HepG2 (cell line): ENCODE results near the gene NME4. TPM values are rescaled to one million over a fixed set of nuclear protein-coding genes. Genes with fewer than 3 reads are reported as not detected.
A peak's percentile ranks its signal among the peaks of the same experiment; 100 is the strongest.

Source experiments
- ATF2 ChIP-seq: sonication (generic); formaldehyde crosslinking; IDR thresholded peaks from 2 replicates; pipeline ENCODE4 v1.4.0; 2020; ENCODE audit warnings: missing genetic modification reagents
- HOXA9 ChIP-seq: sonication (generic); formaldehyde crosslinking; IDR thresholded peaks from 2 replicates; pipeline ENCODE4 v1.8.1; 2022; ENCODE audit warnings: missing genetic modification reagents, mild to moderate bottlenecking, moderate library complexity, borderline replicate concordance
- MED1 ChIP-seq: sonication (generic); formaldehyde crosslinking; IDR thresholded peaks from 2 replicates; pipeline ENCODE4 v1.4.0; 2020; ENCODE audit warnings: missing genetic modification reagents
- NPAS2 ChIP-seq: sonication (generic); formaldehyde crosslinking; IDR thresholded peaks from 2 replicates; pipeline ENCODE4 v1.8.0; 2022; ENCODE audit warnings: mild to moderate bottlenecking, missing genetic modification reagents, borderline replicate concordance
- PAF1 ChIP-seq: IDR thresholded peaks from 2 replicates; pipeline ENCODE4 v1.6.1; 2016; ENCODE audit warnings: missing genetic modification reagents, missing compliant biosample characterization
- RARA ChIP-seq: IDR thresholded peaks from 2 replicates; pipeline ENCODE4 v1.6.1; 2016; ENCODE audit warnings: missing genetic modification reagents, missing compliant biosample characterization
- RCOR2 ChIP-seq: IDR thresholded peaks from 2 replicates; pipeline ENCODE4 v1.6.1; 2016; ENCODE audit warnings: missing biosample characterization, missing genetic modification reagents
- RFX3 ChIP-seq: IDR thresholded peaks from 2 replicates; pipeline ENCODE4 v1.6.1; 2016; ENCODE audit warnings: missing biosample characterization, missing genetic modification reagents
- SIX1 ChIP-seq: sonication (generic); formaldehyde crosslinking; IDR thresholded peaks from 2 replicates; pipeline ENCODE4 v1.4.0; 2020; ENCODE audit warnings: missing genetic modification reagents, borderline replicate concordance
- TIGD3 ChIP-seq: sonication (generic); formaldehyde crosslinking; IDR thresholded peaks from 2 replicates; pipeline ENCODE4 v1.5.1; 2020; ENCODE audit warnings: mild to moderate bottlenecking, missing genetic modification reagents, borderline replicate concordance
- ZC3H13 ChIP-seq: sonication (generic); formaldehyde crosslinking; IDR thresholded peaks from 2 replicates; pipeline ENCODE4 v1.8.1; 2023; ENCODE audit warnings: mild to moderate bottlenecking, missing genetic modification reagents, moderate library complexity
- ZNF20 ChIP-seq: sonication (generic); formaldehyde crosslinking; IDR thresholded peaks from 2 replicates; pipeline ENCODE4 v1.4.0; 2020; ENCODE audit warnings: mild to moderate bottlenecking, moderate library complexity, missing genetic modification reagents
- ZNF251 ChIP-seq: sonication (generic); formaldehyde crosslinking; IDR thresholded peaks from 2 replicates; pipeline ENCODE4 v1.9.0; 2021; ENCODE audit warnings: mild to moderate bottlenecking, missing genetic modification reagents
- ZNF382 ChIP-seq: sonication (generic); formaldehyde crosslinking; IDR thresholded peaks from 2 replicates; pipeline ENCODE4 v1.5.0; 2020; ENCODE audit warnings: missing genetic modification reagents, mild to moderate bottlenecking, borderline replicate concordance
- ZNF446 ChIP-seq: sonication (generic); formaldehyde crosslinking; IDR thresholded peaks from 2 replicates; pipeline ENCODE4 v1.5.0; 2020; ENCODE audit warnings: mild to moderate bottlenecking, missing genetic modification reagents
- ZNF563 ChIP-seq: sonication (generic); formaldehyde crosslinking; IDR thresholded peaks from 2 replicates; pipeline ENCODE4 v1.8.0; 2022; ENCODE audit warnings: mild to moderate bottlenecking, moderate library complexity, missing genetic modification reagents
- ZNF564 ChIP-seq: sonication (generic); formaldehyde crosslinking; IDR thresholded peaks from 2 replicates; pipeline ENCODE4 v1.8.1; 2023; ENCODE audit warnings: mild to moderate bottlenecking, missing genetic modification reagents
- ZNF574 ChIP-seq: sonication (generic); formaldehyde crosslinking; IDR thresholded peaks from 2 replicates; pipeline ENCODE4 v1.4.0; 2020; ENCODE audit warnings: missing genetic modification reagents
- ZNF589 ChIP-seq: sonication (generic); formaldehyde crosslinking; conservative IDR thresholded peaks from 2 replicates; pipeline ENCODE4 v1.8.0; 2022; ENCODE audit warnings: mild to moderate bottlenecking, moderate library complexity, missing genetic modification reagents
- ZNF672 ChIP-seq: sonication (generic); formaldehyde crosslinking; IDR thresholded peaks from 2 replicates; pipeline ENCODE4 v1.8.1; 2022; ENCODE audit warnings: missing genetic modification reagents
- polyA plus RNA-seq, 8 experiments: library from polyadenylated mRNA; depleted of rRNA in 3 of 8; stranded (reverse) in 7 of 8; unstranded in 1 of 8; fragments of >200 nt; fragmentation: Illumina TruSeq in 4 of 8; extraction: Trizol in 4 of 8; gene quantifications; 2 replicates each; pipeline versions ENCODE4 v1.2.1 to v1.2.3, GENCODE V29; 2011 to 2016; ENCODE audit warnings: low read depth in 4 of 8, missing spikeins in 1 of 8, mixed read lengths in 1 of 8; ENCODE audit not compliant: insufficient read depth in 1 of 8
- total RNA-seq, 5 experiments: library from RNA; depleted of rRNA; stranded (reverse); fragments of >200 nt; fragmentation: Illumina TruSeq; extraction: Trizol; gene quantifications; 2 replicates each; pipeline ENCODE4 v1.2.3, GENCODE V29; 2016; ENCODE audit warnings: low read depth in 1 of 5
- TF ChIP-seq, protein P1 (sequence below): sonication (generic); formaldehyde crosslinking; IDR thresholded peaks from 2 replicates; pipeline ENCODE4 v1.4.0; 2020; ENCODE audit warnings: missing genetic modification reagents

The NME4 gene
- total and polyA plus RNA-seq, 2 of the 13 experiments (the other 11 are each of a cell fraction or from before 2014, with no cell fraction given), result 121 to 263 TPM

GRCh38 chr16:352547-353403 is 44.2 kb upstream of the NME4 start, which contains the start of gene AXIN1 (continued):
- TF ChIP-seq, protein P1, sequence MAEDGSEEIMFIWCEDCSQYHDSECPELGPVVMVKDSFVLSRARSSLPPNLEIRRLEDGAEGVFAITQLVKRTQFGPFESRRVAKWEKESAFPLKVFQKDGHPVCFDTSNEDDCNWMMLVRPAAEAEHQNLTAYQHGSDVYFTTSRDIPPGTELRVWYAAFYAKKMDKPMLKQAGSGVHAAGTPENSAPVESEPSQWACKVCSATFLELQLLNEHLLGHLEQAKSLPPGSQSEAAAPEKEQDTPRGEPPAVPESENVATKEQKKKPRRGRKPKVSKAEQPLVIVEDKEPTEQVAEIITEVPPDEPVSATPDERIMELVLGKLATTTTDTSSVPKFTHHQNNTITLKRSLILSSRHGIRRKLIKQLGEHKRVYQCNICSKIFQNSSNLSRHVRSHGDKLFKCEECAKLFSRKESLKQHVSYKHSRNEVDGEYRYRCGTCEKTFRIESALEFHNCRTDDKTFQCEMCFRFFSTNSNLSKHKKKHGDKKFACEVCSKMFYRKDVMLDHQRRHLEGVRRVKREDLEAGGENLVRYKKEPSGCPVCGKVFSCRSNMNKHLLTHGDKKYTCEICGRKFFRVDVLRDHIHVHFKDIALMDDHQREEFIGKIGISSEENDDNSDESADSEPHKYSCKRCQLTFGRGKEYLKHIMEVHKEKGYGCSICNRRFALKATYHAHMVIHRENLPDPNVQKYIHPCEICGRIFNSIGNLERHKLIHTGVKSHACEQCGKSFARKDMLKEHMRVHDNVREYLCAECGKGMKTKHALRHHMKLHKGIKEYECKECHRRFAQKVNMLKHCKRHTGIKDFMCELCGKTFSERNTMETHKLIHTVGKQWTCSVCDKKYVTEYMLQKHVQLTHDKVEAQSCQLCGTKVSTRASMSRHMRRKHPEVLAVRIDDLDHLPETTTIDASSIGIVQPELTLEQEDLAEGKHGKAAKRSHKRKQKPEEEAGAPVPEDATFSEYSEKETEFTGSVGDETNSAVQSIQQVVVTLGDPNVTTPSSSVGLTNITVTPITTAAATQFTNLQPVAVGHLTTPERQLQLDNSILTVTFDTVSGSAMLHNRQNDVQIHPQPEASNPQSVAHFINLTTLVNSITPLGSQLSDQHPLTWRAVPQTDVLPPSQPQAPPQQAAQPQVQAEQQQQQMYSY (CRISPR knock-in tag), result no peak
- TF ChIP-seq TIGD3 (CRISPR knock-in tag) (no peak), ZNF563 (CRISPR knock-in tag) (peak; percentile 81; the same call in 1 of the 2 replicates), RARA (CRISPR knock-in tag) (0 out of 2 replicates have a peak, but pooled peaks have one; percentile 11), NPAS2 (CRISPR knock-in tag) (no peak), ZC3H13 (CRISPR knock-in tag) (no peak), ZNF589 (no peak), ATF2 (CRISPR knock-in tag) (no peak; the same call in 1 of the 2 replicates), ZNF382 (CRISPR knock-in tag) (no peak), RCOR2 (CRISPR knock-in tag) (no peak), ZNF20 (CRISPR knock-in tag) (no peak), ZNF564 (CRISPR knock-in tag) (no peak), HOXA9 (CRISPR knock-in tag) (no peak), ZNF574 (CRISPR knock-in tag) (peak; percentile 27; the same call in 1 of the 2 replicates), ZNF446 (CRISPR knock-in tag) (peak; percentile 88; the same call in 1 of the 2 replicates), ZNF672 (CRISPR knock-in tag) (no peak), SIX1 (CRISPR knock-in tag) (no peak), PAF1 (no peak), RFX3 (CRISPR knock-in tag) (no peak), ZNF251 (CRISPR knock-in tag) (no peak), MED1 (CRISPR knock-in tag) (peak; percentile 62; the same call in 1 of the 2 replicates)
